H1 (cell line): ENCODE data around the gene SH2D1B. TPM values are rescaled to one million over a fixed set of nuclear protein-coding genes. Genes with fewer than 3 reads are reported as not detected.

Source experiments
- CTCF ChIA-PET: fragments of 300-600 bp; sonication (Branson Sonifier 250); formaldehyde crosslinking; loops from one replicate; lab custom pipeline; 2021; ENCODE audit not compliant: partially characterized antibody; lab: Charles Lee
- POLR2A ChIA-PET: fragments of 300-600 bp; sonication (Branson Sonifier 250); formaldehyde crosslinking; loops from one replicate; lab custom pipeline; 2021; ENCODE audit warnings: inconsistent platforms; ENCODE audit not compliant: partially characterized antibody; lab: Charles Lee
- DNase-seq, 2 experiments: peaks; one replicate each; pipeline versions ENCODE4 v3.0.0 to v3.0.0-alpha.2; 2010 to 2022; ENCODE audit warnings: low spot score in 2 of 2, low read depth in 1 of 2, mixed read lengths in 1 of 2
- FAIRE-seq: peaks from 2 replicates; lab custom pipeline; 2011; peaks lifted over from hg19 to GRCh38; lab: Jason Lieb, UNC
- H2AFZ ChIP-seq: 2 replicates; pipeline ENCODE4 v1.8.1; 2012; ENCODE audit warnings: low read length, inconsistent platforms
- H2AK5ac ChIP-seq: 2 replicates; pipeline ENCODE4 v1.6.1; 2013; ENCODE audit warnings: low read depth, low read length
- H2BK120ac ChIP-seq: replicated peaks from 2 replicates; pipeline ENCODE3; 2013; ENCODE audit warnings: low read depth, low read length, inconsistent platforms
- H2BK12ac ChIP-seq: 2 replicates; pipeline ENCODE4 v1.6.1; 2013; ENCODE audit warnings: low read depth, low read length
- H2BK15ac ChIP-seq: 2 replicates; pipeline ENCODE4 v1.6.1; 2013; ENCODE audit warnings: low read length
- H2BK20ac ChIP-seq: 2 replicates; pipeline ENCODE4 v1.6.1; 2013; ENCODE audit warnings: low read length
- H2BK5ac ChIP-seq: 2 replicates; pipeline ENCODE4 v1.6.1; 2013; ENCODE audit warnings: low read depth, low read length
- H3K14ac ChIP-seq: 2 replicates; pipeline ENCODE4 v1.6.1; 2013; ENCODE audit warnings: inconsistent platforms; ENCODE audit not compliant: insufficient read length
- H3K18ac ChIP-seq: 2 replicates; pipeline ENCODE4 v1.6.1; 2013; ENCODE audit warnings: low read length; ENCODE audit errors: extremely low read depth
- H3K23ac ChIP-seq: 2 replicates; pipeline ENCODE4 v1.6.1; 2013; ENCODE audit warnings: inconsistent platforms; ENCODE audit not compliant: insufficient read length
- H3K23me2 ChIP-seq: 2 replicates; pipeline ENCODE4 v1.6.1; 2013; ENCODE audit warnings: low read depth, low read length
- H3K27ac ChIP-seq: 2 replicates; pipeline ENCODE4 v1.6.1; 2011; ENCODE audit warnings: low read depth, low read length, inconsistent platforms
- H3K27me3 ChIP-seq, 4 experiments: replicated peaks in 1 of 4; 1 replicate in 1 of 4; 2 replicates in 3 of 4; pipeline versions ENCODE4 v1.6.1 to v1.8.1; 2011 to 2013; ENCODE audit warnings: low read length in 3 of 4, mild to moderate bottlenecking in 3 of 4, inconsistent platforms in 2 of 4, mixed read lengths in 2 of 4, moderate library complexity in 1 of 4; ENCODE audit not compliant: control insufficient read depth in 3 of 4, insufficient read depth in 3 of 4; ENCODE audit errors: extremely low read depth in 1 of 4
- H3K36me3 ChIP-seq, 4 experiments: 2 replicates each; pipeline versions ENCODE4 v1.6.1 to v1.8.1; 2011 to 2013; ENCODE audit warnings: mild to moderate bottlenecking in 4 of 4, low read length in 3 of 4, moderate library complexity in 2 of 4, control low read depth in 1 of 4, inconsistent platforms in 1 of 4; ENCODE audit not compliant: insufficient read depth in 4 of 4, control insufficient read depth in 2 of 4
- H3K4ac ChIP-seq: replicated peaks from 2 replicates; pipeline ENCODE3; 2013; ENCODE audit warnings: low read length, low read depth, mixed read lengths, inconsistent platforms; ENCODE audit not compliant: insufficient read length
- H3K4me1 ChIP-seq, 4 experiments: replicated peaks in 1 of 4; 1 replicate in 1 of 4; 2 replicates in 3 of 4; pipeline versions ENCODE4 v1.6.1 to v1.8.1; 2011 to 2013; ENCODE audit warnings: low read length in 3 of 4, inconsistent platforms in 2 of 4, mixed read lengths in 1 of 4; ENCODE audit not compliant: insufficient read depth in 4 of 4, control insufficient read depth in 3 of 4
- H3K4me2 ChIP-seq, 2 experiments: 2 replicates each; pipeline versions ENCODE4 v1.6.1 to v1.8.1; 2011 to 2013; ENCODE audit warnings: low read depth in 2 of 2, low read length in 2 of 2, control low read depth in 1 of 2, inconsistent platforms in 1 of 2, mild to moderate bottlenecking in 1 of 2; ENCODE audit not compliant: insufficient read depth in 1 of 2
- H3K4me3 ChIP-seq, 4 experiments: fragments of 200-600, 300-600 bp in 1 of 4; sonication (generic), shearing (Covaris generic), sonication (Bioruptor Twin) in 1 of 4; 2 replicates each; pipeline versions ENCODE4 v1.5.1 to v1.8.1; 2011 to 2016; ENCODE audit warnings: low read length in 4 of 4, low read depth in 3 of 4, control low read depth in 2 of 4, inconsistent platforms in 2 of 4, mild to moderate bottlenecking in 2 of 4, mixed read lengths in 1 of 4, moderate library complexity in 1 of 4; ENCODE audit not compliant: insufficient read depth in 2 of 4; ENCODE audit errors: extremely low read depth in 1 of 4
- H3K56ac ChIP-seq: replicated peaks from 2 replicates; pipeline ENCODE3; 2013; ENCODE audit warnings: low read depth, mild to moderate bottlenecking, mixed read lengths, low read length, inconsistent platforms; ENCODE audit not compliant: insufficient read length
- H3K79me1 ChIP-seq: 2 replicates; pipeline ENCODE4 v1.6.1; 2013; ENCODE audit warnings: low read depth, low read length, control low read depth
- H3K79me2 ChIP-seq, 2 experiments: 2 replicates each; pipeline versions ENCODE4 v1.6.1 to v1.8.1; 2012 to 2013; ENCODE audit warnings: low read length in 2 of 2, mild to moderate bottlenecking in 2 of 2, inconsistent platforms in 1 of 2; ENCODE audit not compliant: insufficient read depth in 2 of 2, control insufficient read depth in 1 of 2
- H3K9ac ChIP-seq, 4 experiments: replicated peaks in 1 of 4; 1 replicate in 1 of 4; 2 replicates in 3 of 4; pipeline versions ENCODE4 v1.6.1 to v1.8.1; 2011 to 2013; ENCODE audit warnings: low read depth in 3 of 4, low read length in 3 of 4, control low read depth in 2 of 4, mild to moderate bottlenecking in 2 of 4, moderate library complexity in 2 of 4, inconsistent platforms in 1 of 4; ENCODE audit errors: extremely low read depth in 1 of 4
- H3K9me3 ChIP-seq, 2 experiments: 2 replicates each; pipeline versions ENCODE4 v1.6.1 to v1.8.1; 2012 to 2013; ENCODE audit warnings: mild to moderate bottlenecking in 2 of 2, moderate library complexity in 2 of 2, control low read depth in 1 of 2, inconsistent platforms in 1 of 2, low read depth in 1 of 2, low read length in 1 of 2, mixed read lengths in 1 of 2; ENCODE audit not compliant: insufficient read depth in 2 of 2
- H4K20me1 ChIP-seq, 2 experiments: replicated peaks in 1 of 2; 2 replicates each; pipeline versions ENCODE3 to v1.8.1; 2011 to 2013; ENCODE audit warnings: inconsistent platforms in 2 of 2, low read length in 2 of 2, mild to moderate bottlenecking in 1 of 2; ENCODE audit not compliant: insufficient read depth in 2 of 2, control insufficient read depth in 1 of 2
- H4K5ac ChIP-seq: 2 replicates; pipeline ENCODE4 v1.6.1; 2013; ENCODE audit warnings: low read length, low read depth, mixed read lengths, inconsistent platforms; ENCODE audit not compliant: insufficient read length
- H4K8ac ChIP-seq: 2 replicates; pipeline ENCODE4 v1.8.0; 2013; ENCODE audit warnings: mild to moderate bottlenecking, moderate library complexity, low read length, inconsistent platforms; ENCODE audit not compliant: insufficient read depth; ENCODE audit errors: extremely low read depth
- H4K91ac ChIP-seq: replicated peaks from 2 replicates; pipeline ENCODE3; 2013; ENCODE audit warnings: low read length, mixed read lengths, inconsistent platforms; ENCODE audit not compliant: insufficient read length
- CBX8 ChIP-seq: fragments of 300-800, 300-1000 bp; sonication (generic); IDR thresholded peaks from 2 replicates; pipeline ENCODE4 v1.7.1; 2016; ENCODE audit warnings: low read depth, low read length, borderline replicate concordance
- CEBPB ChIP-seq: IDR thresholded peaks from 2 replicates; pipeline ENCODE4 v1.6.1; 2012; ENCODE audit warnings: low read depth, low read length
- SP4 ChIP-seq: IDR thresholded peaks from 2 replicates; pipeline ENCODE4 v1.6.1; 2012; ENCODE audit warnings: low read length, inconsistent platforms
- WGBS, 2 experiments: shearing (Covaris generic) in 1 of 2; methylation state at CpG; one replicate each; pipeline versions ENCODE4 v1.1.6 to v1.1.7; 2013 to 2015; ENCODE audit warnings: low lambda C conversion rate in 2 of 2, mixed read lengths in 2 of 2, inconsistent platforms in 1 of 2, low coverage in 1 of 2, missing lambda C conversion rate in 1 of 2; ENCODE audit not compliant: insufficient replicate concordance in 2 of 2, insufficient coverage in 1 of 2, insufficient read length in 1 of 2; ENCODE audit errors: extremely low coverage in 1 of 2, missing lambda C conversion rate in 1 of 2; 5-methylcytosine and 5-hydroxymethylcytosine counted together
- polyA plus RNA-seq, 7 experiments: library from polyadenylated mRNA; depleted of rRNA in 3 of 7; stranded (reverse) in 5 of 7; unstranded in 2 of 7; fragments of >200 nt in 5 of 7; fragments of 200-250 nt in 2 of 7; gene quantifications; 1 replicate in 5 of 7; 2 replicates in 1 of 7; 4 replicates in 1 of 7; pipeline versions ENCODE4 v1.2.1 to v1.2.3, GENCODE V29; 2011 to 2013; ENCODE audit warnings: missing spikeins in 2 of 7, mixed read lengths in 2 of 7
- total RNA-seq: library from RNA; stranded (reverse); fragmentation: NEBNext Ultra II Directional; extraction: Animal tissue kit (Norgen Biotek cat#: 25700); gene quantifications from 2 replicates; pipeline ENCODE4 v1.2.1, GENCODE V29; 2021

SH2D1B gene
- total and polyA plus RNA-seq, 2 of the 8 experiments (the other 6 are each of a cell fraction or from before 2014, with no cell fraction given), result not detected

GRCh38 chr1:162373072-162373427 is 38.9 kb downstream of the SH2D1B start:
- Histone ChIP-seq H2BK15ac (no peak overlapping the region), H4K20me1 (no peaks in the 10 kb centered on the region), H3K36me3 (0 out of 8 replicates have a peak, but pooled peaks cover 0 to 2% (median 0%) of the 10 kb centered on the region in 4 experiments), H3K9me3 (no peaks in the 10 kb centered on the region), H3K23me2 (no peaks in the 10 kb centered on the region), H2BK20ac (no peak overlapping the region), H2BK5ac (no peak overlapping the region), H3K27me3 (no peaks in the 10 kb centered on the region), H3K79me1 (no peaks in the 10 kb centered on the region), H4K91ac (no peak overlapping the region), H3K14ac (no peak overlapping the region), H2AFZ (no peak overlapping the region), H3K56ac (no peak overlapping the region), H3K4ac (no peak overlapping the region), H3K27ac (no peak overlapping the region), H3K18ac (no peak overlapping the region), H3K4me3 (no peak overlapping the region), H4K5ac (no peak overlapping the region), H2BK12ac (no peak overlapping the region), H2BK120ac (no peak overlapping the region), H3K79me2 (no peaks in the 10 kb centered on the region), H3K4me1 (0 out of 7 replicates have a peak, but pooled peaks cover 0 to under 1% (median 0%) of the 10 kb centered on the region in 4 experiments), H2AK5ac (no peak overlapping the region), H3K23ac (no peak overlapping the region), H4K8ac (no peak overlapping the region), H3K4me2 (no peak overlapping the region), H3K9ac (no peak overlapping the region)
- POLR2A ChIA-PET, result interaction anchor here (1.8 kb wide), 1 partner anchor 8 kb away, joined by 6 read pairs; the partner anchor contains the start of gene C1orf226
- WGBS, 2 experiments, result 68% methylated on average over 1 of the region's 1 CpG; no CpG with 5 or more reads in 1 of the 2 experiments
- CTCF ChIA-PET, result interaction anchor here (0.9 to 2.9 kb wide), 5 partner anchors 9 to 329 kb away, joined by 3 to 13 read pairs (median 5); partner anchors contain the start of gene C1orf226
- FAIRE-seq (no peak), DNase-seq (no peak)
- TF ChIP-seq CEBPB (no peak), SP4 (no peak), CBX8 (no peak)
